ENCODE data around the gene NTSR1.

- TF ChIP-seq CTCF (IDR thresholded peaks at IDR 0.05; ENCODE audit: insufficient read depth, low read length) (no peak), POLR2AphosphoS5 (IDR thresholded peaks at IDR 0.05; ENCODE audit: low read depth) (no peak)
- TF ChIP-seq, protein P1, sequence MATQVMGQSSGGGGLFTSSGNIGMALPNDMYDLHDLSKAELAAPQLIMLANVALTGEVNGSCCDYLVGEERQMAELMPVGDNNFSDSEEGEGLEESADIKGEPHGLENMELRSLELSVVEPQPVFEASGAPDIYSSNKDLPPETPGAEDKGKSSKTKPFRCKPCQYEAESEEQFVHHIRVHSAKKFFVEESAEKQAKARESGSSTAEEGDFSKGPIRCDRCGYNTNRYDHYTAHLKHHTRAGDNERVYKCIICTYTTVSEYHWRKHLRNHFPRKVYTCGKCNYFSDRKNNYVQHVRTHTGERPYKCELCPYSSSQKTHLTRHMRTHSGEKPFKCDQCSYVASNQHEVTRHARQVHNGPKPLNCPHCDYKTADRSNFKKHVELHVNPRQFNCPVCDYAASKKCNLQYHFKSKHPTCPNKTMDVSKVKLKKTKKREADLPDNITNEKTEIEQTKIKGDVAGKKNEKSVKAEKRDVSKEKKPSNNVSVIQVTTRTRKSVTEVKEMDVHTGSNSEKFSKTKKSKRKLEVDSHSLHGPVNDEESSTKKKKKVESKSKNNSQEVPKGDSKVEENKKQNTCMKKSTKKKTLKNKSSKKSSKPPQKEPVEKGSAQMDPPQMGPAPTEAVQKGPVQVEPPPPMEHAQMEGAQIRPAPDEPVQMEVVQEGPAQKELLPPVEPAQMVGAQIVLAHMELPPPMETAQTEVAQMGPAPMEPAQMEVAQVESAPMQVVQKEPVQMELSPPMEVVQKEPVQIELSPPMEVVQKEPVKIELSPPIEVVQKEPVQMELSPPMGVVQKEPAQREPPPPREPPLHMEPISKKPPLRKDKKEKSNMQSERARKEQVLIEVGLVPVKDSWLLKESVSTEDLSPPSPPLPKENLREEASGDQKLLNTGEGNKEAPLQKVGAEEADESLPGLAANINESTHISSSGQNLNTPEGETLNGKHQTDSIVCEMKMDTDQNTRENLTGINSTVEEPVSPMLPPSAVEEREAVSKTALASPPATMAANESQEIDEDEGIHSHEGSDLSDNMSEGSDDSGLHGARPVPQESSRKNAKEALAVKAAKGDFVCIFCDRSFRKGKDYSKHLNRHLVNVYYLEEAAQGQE (IDR thresholded peaks at IDR 0.05; ENCODE audit: insufficient replicate concordance, low read depth) = no peak
Observed at GRCh38 chr20:62690261-62690820, 18.3 kb upstream of the NTSR1 start.
